HFFc6 (cell line): ENCODE measurements around the gene RHPN2. TPM values are rescaled to one million over a fixed set of nuclear protein-coding genes. Genes with fewer than 3 reads are reported as not detected.

Experiments used
- DNase-seq: peaks from one replicate; pipeline ENCODE4 v3.0.0-alpha.2; 2018
- H3K27ac Mint-ChIP-seq: 2 replicates; pipeline ENCODE4 v1.8.0; 2020; ENCODE audit warnings: mild to moderate bottlenecking, mixed read lengths
- H3K27me3 Mint-ChIP-seq: 2 replicates; pipeline ENCODE4 v1.8.0; 2021; ENCODE audit warnings: mild to moderate bottlenecking, moderate library complexity, mixed read lengths; ENCODE audit not compliant: insufficient read depth
- H3K36me3 Mint-ChIP-seq: 2 replicates; pipeline ENCODE4 v1.8.0; 2021; ENCODE audit warnings: low read depth, mixed read lengths
- H3K4me1 Mint-ChIP-seq: 2 replicates; pipeline ENCODE4 v1.8.0; 2020; ENCODE audit warnings: low read depth, mixed read lengths
- H3K4me3 Mint-ChIP-seq: 2 replicates; pipeline ENCODE4 v1.8.0; 2020; ENCODE audit warnings: mild to moderate bottlenecking, moderate library complexity, mixed read lengths
- H3K9me3 Mint-ChIP-seq: 2 replicates; pipeline ENCODE4 v1.8.0; 2020; ENCODE audit warnings: mild to moderate bottlenecking, mixed read lengths
- total RNA-seq, 6 experiments: library from RNA; stranded (reverse); fragmentation: NEBNext Ultra II Directional; extraction: Animal tissue kit (Norgen Biotek cat#: 25700); gene quantifications; 2 replicates in 1 of 6; 3 replicates in 5 of 6; pipeline ENCODE4 v1.2.3, GENCODE V29; 2021
- TF ChIP-seq, protein P1 (sequence below): fragments of 200-600 bp; sonication (generic); IDR thresholded peaks from 2 replicates; pipeline ENCODE4 v1.5.0; 2021; ENCODE audit warnings: antibody characterized with exemption, mild to moderate bottlenecking

RHPN2 gene
- total RNA-seq, 6 experiments from 2014 or later = 2.7 to 5.4 (median 3.4) TPM

- no peaks in the 10 kb centered on the region for H3K4me1 Mint-ChIP-seq
- peaks cover 7% of the 10 kb centered on the region; the same call in 1 of the 2 replicates for H3K9me3 Mint-ChIP-seq
- TF ChIP-seq, protein P1, sequence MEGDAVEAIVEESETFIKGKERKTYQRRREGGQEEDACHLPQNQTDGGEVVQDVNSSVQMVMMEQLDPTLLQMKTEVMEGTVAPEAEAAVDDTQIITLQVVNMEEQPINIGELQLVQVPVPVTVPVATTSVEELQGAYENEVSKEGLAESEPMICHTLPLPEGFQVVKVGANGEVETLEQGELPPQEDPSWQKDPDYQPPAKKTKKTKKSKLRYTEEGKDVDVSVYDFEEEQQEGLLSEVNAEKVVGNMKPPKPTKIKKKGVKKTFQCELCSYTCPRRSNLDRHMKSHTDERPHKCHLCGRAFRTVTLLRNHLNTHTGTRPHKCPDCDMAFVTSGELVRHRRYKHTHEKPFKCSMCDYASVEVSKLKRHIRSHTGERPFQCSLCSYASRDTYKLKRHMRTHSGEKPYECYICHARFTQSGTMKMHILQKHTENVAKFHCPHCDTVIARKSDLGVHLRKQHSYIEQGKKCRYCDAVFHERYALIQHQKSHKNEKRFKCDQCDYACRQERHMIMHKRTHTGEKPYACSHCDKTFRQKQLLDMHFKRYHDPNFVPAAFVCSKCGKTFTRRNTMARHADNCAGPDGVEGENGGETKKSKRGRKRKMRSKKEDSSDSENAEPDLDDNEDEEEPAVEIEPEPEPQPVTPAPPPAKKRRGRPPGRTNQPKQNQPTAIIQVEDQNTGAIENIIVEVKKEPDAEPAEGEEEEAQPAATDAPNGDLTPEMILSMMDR = no peak
- no peak overlapping the region for H3K4me3 Mint-ChIP-seq
- H3K27me3 Mint-ChIP-seq = no peaks in the 10 kb centered on the region
- no peak for DNase-seq
- H3K36me3 Mint-ChIP-seq = peaks cover 30% of the 10 kb centered on the region
- no peak overlapping the region for H3K27ac Mint-ChIP-seq
Measured at GRCh38 chr19:32930567-32930966, 134.1 kb downstream of the RHPN2 start.

DNA sequence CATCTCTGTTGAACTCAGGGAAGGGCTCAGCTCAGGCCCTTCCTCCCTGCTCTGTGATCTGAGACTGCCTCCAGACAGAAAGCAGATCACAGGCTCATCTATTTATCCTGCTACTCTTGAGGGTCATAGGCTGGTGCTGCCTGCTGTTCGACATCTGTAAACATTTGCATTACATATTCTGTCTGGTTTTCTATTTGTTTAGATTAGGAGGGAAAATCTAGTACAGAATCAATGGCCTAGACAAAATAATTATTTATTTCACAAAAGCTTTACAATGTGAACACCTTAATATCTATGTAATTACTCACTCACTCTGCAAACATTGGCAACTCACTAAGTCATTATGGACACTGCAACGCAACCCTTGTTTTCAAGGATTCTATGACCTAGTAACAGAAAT, 135.9 kb downstream of the RHPN2 start:
- peaks cover 7% of the 10 kb centered on the region; the same call in 1 of the 2 replicates for H3K9me3 Mint-ChIP-seq
- peaks cover 25% of the 10 kb centered on the region for H3K36me3 Mint-ChIP-seq
- no peak overlapping the region for H3K27ac Mint-ChIP-seq
- TF ChIP-seq, protein P1 = no peak
- no peak for DNase-seq
- no peaks in the 10 kb centered on the region for H3K27me3 Mint-ChIP-seq
- H3K4me1 Mint-ChIP-seq = no peaks in the 10 kb centered on the region
- H3K4me3 Mint-ChIP-seq = no peak overlapping the region

Other genes with a start within 250 kb of the RHPN2 start
- gene SLC7A9, start 195.1 kb downstream of the RHPN2 start, total RNA-seq = not detected
- gene CEP89, start 92.9 kb downstream of the RHPN2 start, total RNA-seq = 10 to 100 TPM; 27.3 to 32.1 (median 30.9) TPM
- gene FAAP24, start 92.6 kb downstream of the RHPN2 start, total RNA-seq = 1 to 10 TPM; 1.9 to 4.2 (median 3.3) TPM
- gene GPATCH1, start 16.3 kb upstream of the RHPN2 start, total RNA-seq = 1 to 10 TPM; 5.9 to 7.8 (median 7.0) TPM
- not detected for gene WDR88, start 67.2 kb upstream of the RHPN2 start, total RNA-seq
- 10 to 100 TPM in 2 of 6 experiments, 1 to 10 TPM in 4; 1.9 to 17.7 (median 2.4) TPM for gene LRP3, start 129.4 kb upstream of the RHPN2 start, total RNA-seq
- gene SLC7A10, start 161.0 kb upstream of the RHPN2 start, total RNA-seq = not detected
- gene CEBPA, start 237.6 kb upstream of the RHPN2 start, total RNA-seq = under 1 TPM in 5 of 6 experiments, not detected in 1; 0.12 to 0.24 (median 0.14) TPM